ENCODE measurements around the gene LIN37. TPM values are rescaled to one million over a fixed set of nuclear protein-coding genes. Genes with fewer than 3 reads are reported as not detected.
"Not testable (repeated sequence)": the region's sequence is repeated elsewhere in the genome, so short reads cannot be mapped to it uniquely, and the experiment has no call there.

Gene LIN37
- total RNA-seq, 3 donors from 2014 or later: 12.8 to 15.4 (median 14.2) TPM

- H3K9me3 ChIP-seq: no peaks in the 10 kb centered on the region
- H3K27me3 ChIP-seq: no peaks in the 10 kb centered on the region
- TF ChIP-seq CTCF (IDR thresholded peaks at IDR 0.05) (no peak), POLR2A (IDR thresholded peaks at IDR 0.05) (no peak), POLR2AphosphoS5 (IDR thresholded peaks at IDR 0.05) (no peak)
- intact Hi-C loops (cut with DNase I; ENCODE audit: low total_unique reads): no loop called here
- no peak overlapping the region for H3K27ac ChIP-seq
- H3K4me3 ChIP-seq: no peak overlapping the region
- H3K36me3 ChIP-seq: peaks cover 8% of the 10 kb centered on the region
- DNase-seq (ENCODE audit: low spot score in 2 of 2): no peak
- peaks cover 13 to 16% of the 10 kb centered on the region in 2 donors for H3K4me1 ChIP-seq
Observed at GRCh38 chr19:35720648-35721047, 27.7 kb upstream of the LIN37 start.

- Histone ChIP-seq H3K4me3 (no peak overlapping the region), H3K27ac (no peak overlapping the region), H3K4me1 (peaks cover 9 to 11% of the 10 kb centered on the region in 2 donors), H3K36me3 (peaks cover 8% of the 10 kb centered on the region), H3K27me3 (no peaks in the 10 kb centered on the region), H3K9me3 (no peaks in the 10 kb centered on the region)
- no peak for TF ChIP-seq POLR2A (IDR thresholded peaks at IDR 0.05)
- no peak for TF ChIP-seq CTCF (IDR thresholded peaks at IDR 0.05)
- no peak for TF ChIP-seq POLR2AphosphoS5 (IDR thresholded peaks at IDR 0.05)
- intact Hi-C loops (cut with DNase I; ENCODE audit: low total_unique reads): no loop called here
- no peak for DNase-seq (ENCODE audit: low spot score in 2 of 2)
Observed at GRCh38 chr19:35721374-35721773, 27.0 kb upstream of the LIN37 start.

- no peak overlapping the region for H3K4me3 ChIP-seq
- intact Hi-C loops (cut with DNase I; ENCODE audit: low total_unique reads): no loop called here
- H3K4me1 ChIP-seq: peaks cover 9 to 11% of the 10 kb centered on the region in 2 donors
- no peak for DNase-seq (ENCODE audit: low spot score in 2 of 2)
- peaks cover 14% of the 10 kb centered on the region for H3K36me3 ChIP-seq
- TF ChIP-seq CTCF (IDR thresholded peaks at IDR 0.05): no peak
- TF ChIP-seq POLR2A (IDR thresholded peaks at IDR 0.05): no peak
- TF ChIP-seq POLR2AphosphoS5 (IDR thresholded peaks at IDR 0.05): no peak
- no peaks in the 10 kb centered on the region for H3K27me3 ChIP-seq
- H3K9me3 ChIP-seq: no peaks in the 10 kb centered on the region
- H3K27ac ChIP-seq: no peak overlapping the region
Observed at GRCh38 chr19:35722461-35722860, 25.9 kb upstream of the LIN37 start.

- H3K27me3 ChIP-seq: no peaks in the 10 kb centered on the region
- peaks cover 9 to 11% of the 10 kb centered on the region in 2 donors for H3K4me1 ChIP-seq
- peaks cover 19% of the 10 kb centered on the region for H3K36me3 ChIP-seq
- intact Hi-C loops (cut with DNase I; ENCODE audit: low total_unique reads): no loop called here
- H3K27ac ChIP-seq: no peak overlapping the region
- H3K9me3 ChIP-seq: no peaks in the 10 kb centered on the region
- no peak overlapping the region for H3K4me3 ChIP-seq
- no peak for DNase-seq (ENCODE audit: low spot score in 2 of 2)
- TF ChIP-seq POLR2AphosphoS5 (IDR thresholded peaks at IDR 0.05): no peak
- no peak for TF ChIP-seq POLR2A (IDR thresholded peaks at IDR 0.05)
- no peak for TF ChIP-seq CTCF (IDR thresholded peaks at IDR 0.05)
Observed at GRCh38 chr19:35722897-35723296, 25.5 kb upstream of the LIN37 start.

GRCh38 chr19:35723671-35724070 lies 24.7 kb upstream of the LIN37 start:
- intact Hi-C loops (cut with DNase I; ENCODE audit: low total_unique reads): no loop called here

GRCh38 chr19:35724132-35724531 lies 24.2 kb upstream of the LIN37 start:
- H3K4me1 ChIP-seq; H3K27me3 ChIP-seq; H3K4me3 ChIP-seq; H3K9me3 ChIP-seq; H3K27ac ChIP-seq; intact Hi-C loops (cut with DNase I; ENCODE audit: low total_unique reads); DNase-seq (ENCODE audit: low spot score in 2 of 2): not testable (repeated sequence)
- peaks cover 22% of the 10 kb centered on the region for H3K36me3 ChIP-seq

More at GRCh38 chr19:35723671-35724070, 24.7 kb upstream of the LIN37 start:
- Histone ChIP-seq H3K27me3 (no peaks in the 10 kb centered on the region), H3K4me1 (peaks cover 8 to 10% of the 10 kb centered on the region in 2 donors), H3K9me3 (no peaks in the 10 kb centered on the region), H3K4me3 (no peak overlapping the region), H3K27ac (no peak overlapping the region), H3K36me3 (peaks cover 22% of the 10 kb centered on the region)
- TF ChIP-seq CTCF (IDR thresholded peaks at IDR 0.05) (no peak), POLR2AphosphoS5 (IDR thresholded peaks at IDR 0.05) (no peak)
- DNase-seq (ENCODE audit: low spot score in 2 of 2): no peak

All from breast epithelium (tissue), 4 donors.